Effector CD4-positive, alpha-beta T cell (primary cell): Measurements from ENCODE around the gene RBM19.
"Not testable (repeated sequence)": the region's sequence is repeated elsewhere in the genome, so short reads cannot be mapped to it uniquely, and the experiment has no call there.

Experiments used
- DNase-seq: peaks from one replicate; pipeline ENCODE4 v3.0.0-alpha.2; 2020
- total RNA-seq: gene quantifications from one replicate; lab custom pipeline; 2026; lab: John Stamatoyannopoulos, UW

Gene RBM19, protein sequence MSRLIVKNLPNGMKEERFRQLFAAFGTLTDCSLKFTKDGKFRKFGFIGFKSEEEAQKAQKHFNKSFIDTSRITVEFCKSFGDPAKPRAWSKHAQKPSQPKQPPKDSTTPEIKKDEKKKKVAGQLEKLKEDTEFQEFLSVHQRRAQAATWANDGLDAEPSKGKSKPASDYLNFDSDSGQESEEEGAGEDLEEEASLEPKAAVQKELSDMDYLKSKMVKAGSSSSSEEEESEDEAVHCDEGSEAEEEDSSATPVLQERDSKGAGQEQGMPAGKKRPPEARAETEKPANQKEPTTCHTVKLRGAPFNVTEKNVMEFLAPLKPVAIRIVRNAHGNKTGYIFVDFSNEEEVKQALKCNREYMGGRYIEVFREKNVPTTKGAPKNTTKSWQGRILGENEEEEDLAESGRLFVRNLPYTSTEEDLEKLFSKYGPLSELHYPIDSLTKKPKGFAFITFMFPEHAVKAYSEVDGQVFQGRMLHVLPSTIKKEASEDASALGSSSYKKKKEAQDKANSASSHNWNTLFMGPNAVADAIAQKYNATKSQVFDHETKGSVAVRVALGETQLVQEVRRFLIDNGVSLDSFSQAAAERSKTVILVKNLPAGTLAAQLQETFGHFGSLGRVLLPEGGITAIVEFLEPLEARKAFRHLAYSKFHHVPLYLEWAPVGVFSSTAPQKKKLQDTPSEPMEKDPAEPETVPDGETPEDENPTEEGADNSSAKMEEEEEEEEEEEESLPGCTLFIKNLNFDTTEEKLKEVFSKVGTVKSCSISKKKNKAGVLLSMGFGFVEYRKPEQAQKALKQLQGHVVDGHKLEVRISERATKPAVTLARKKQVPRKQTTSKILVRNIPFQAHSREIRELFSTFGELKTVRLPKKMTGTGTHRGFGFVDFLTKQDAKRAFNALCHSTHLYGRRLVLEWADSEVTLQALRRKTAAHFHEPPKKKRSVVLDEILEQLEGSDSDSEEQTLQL
- 100 reads per million, percentile 83 among the genes with 10 or more reads in this experiment for total RNA-seq

DNA sequence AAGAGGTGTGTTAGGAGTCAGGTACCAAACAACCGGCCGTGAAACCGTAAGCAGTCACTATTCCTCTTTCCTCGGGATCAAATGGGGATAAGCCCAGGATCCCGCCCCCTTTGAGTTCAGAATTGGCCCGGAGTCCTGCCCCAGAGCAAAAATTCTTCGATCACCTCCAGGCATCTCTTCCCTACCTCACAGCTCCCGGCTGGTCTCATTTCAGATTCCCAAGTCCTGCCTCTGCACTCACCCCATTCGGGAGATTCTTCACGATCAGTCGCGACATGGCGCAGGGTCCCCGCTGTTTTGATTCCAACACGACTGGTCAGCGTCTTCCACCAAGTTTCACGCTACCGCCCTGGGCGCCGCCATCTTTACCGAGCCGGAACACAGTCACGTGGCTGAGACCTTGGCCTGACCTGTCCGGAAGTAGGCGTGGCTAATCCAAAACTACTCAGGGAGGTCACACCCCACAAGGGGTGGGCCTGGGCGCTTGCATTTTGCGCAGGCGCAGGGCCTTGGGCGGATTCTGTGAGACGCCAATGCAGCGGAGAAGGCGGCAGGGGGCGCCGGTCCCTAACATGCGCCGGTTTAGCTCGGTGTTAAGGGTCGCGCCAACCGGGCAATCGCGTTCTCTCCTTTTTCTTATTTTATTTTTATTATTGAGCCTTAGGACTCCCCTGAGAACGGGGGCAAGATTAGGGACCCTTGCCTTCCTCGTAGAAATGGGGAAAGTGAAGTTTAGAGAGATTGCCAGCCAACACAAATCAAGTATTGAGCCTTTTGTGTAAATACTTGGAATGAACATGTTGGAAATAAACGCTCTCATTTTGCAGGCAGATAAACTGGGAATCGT lies at the start of gene RBM19:
Gene RBM19, minus strand, starts transcription at position 375 of the 847 bp plus-strand sequence. Its CDS starts 98 bp downstream, at position 277.
- DNase-seq: peak; percentile 97

DNA sequence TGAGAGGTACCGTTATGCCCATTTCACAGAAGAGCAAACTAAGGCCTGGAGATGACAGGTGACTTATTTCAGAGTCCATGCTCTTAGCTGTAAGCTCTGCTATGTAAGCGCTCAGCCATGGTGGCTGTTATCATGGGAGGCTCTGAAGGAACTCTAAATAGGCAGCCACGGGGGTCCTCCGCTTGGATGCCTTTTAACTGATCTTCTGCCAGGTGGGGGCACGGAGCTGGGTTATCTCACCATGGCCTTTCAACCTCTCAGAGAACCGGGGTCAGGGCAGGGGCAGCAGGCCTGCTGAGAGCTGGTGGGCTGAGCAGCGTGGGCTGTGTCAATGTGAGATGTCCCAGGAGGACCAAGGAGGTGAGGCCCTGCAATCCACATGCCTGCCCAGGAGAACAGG lies 49.7 kb upstream of the RBM19 start:
- DNase-seq: no peak

DNA sequence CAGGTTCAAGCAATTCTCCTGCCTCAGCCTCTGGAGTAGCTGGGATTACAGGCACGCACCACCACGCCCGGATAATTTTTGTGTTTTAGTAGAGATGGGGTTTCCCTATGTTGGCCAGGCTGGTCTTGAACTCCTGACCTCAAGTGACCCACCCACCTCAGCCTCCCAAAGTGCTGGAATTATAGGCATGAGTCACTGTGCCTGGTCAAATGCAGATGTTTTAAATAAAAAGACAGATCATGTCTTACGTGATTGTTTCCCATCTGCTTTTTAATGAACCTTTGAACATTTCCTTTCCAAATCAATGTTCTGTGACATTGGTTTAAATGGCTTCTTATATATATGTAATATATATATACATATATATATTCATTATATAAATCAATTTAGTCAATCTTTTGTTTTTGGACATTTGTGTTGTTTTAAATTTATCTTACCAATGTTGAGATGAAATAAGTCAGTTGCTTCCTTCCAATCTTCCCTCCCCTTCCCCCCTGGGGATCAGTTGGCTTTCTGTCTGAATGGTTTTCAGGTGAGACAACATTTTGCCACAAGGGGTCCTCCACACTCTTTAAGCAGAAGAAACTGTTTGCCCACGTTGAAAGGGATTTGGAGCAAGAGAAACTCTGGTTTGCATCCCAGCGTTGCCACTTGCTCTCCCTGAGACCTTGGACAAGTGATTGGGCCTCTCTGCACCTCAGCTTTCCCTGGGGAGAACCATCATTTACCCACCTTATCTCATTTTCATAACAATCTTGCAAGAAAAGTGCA lies 47.6 kb upstream of the RBM19 start:
- no peak for DNase-seq

DNA sequence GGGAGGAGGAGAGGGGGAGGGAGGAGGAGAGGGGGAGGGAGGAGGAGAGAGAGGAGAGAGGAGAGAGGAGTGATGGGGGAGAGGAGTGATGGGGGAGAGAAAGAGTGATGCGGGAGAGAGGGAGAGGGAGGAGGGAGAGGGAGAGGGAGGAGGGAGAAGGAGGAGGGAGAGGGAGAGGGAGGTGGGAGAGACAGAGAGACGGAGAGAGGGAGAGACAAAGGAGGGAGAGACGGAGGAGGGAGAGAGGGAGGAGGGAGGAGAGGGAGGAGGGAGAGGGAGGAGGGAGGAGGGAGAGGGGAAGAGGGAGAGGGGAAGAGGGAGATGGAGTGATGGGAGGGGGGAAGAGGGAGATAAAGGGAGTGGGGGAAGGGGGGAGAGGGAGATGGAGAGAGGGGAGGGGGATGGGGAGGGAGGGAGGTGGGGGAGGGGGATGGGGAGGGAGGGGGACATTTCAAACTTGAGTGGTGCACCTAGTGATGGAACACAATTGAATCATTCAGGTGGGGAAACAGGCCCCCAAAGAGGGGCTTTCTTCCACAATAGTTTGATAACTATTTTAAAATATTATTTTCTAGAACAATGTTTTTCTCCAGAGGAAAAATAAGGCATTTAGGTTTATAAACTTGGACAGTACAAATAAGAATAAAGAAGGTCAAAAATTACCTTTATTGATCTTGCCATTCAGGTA lies 46.8 kb upstream of the RBM19 start:
- no peak for DNase-seq

DNA sequence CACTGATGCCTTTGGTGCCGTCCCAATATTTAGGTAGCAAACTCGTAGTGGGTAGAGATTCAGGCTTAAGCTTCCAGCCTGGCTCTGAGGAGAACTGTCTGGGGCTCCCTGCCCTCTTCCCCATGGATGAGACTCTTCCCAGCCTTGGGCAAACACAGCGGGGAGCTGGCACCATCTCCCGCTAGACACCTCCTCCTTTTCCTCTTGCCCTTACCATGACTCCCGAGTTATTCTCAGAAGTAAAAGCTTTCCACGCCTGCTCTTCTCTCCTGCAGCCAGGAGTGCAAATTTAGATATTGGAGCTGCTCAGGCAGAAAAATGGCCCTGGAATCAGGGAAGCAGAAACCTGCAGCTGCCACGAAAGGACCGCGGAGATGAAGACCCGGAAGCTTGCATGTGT lies 45.6 kb upstream of the RBM19 start:
- no peak for DNase-seq

DNA sequence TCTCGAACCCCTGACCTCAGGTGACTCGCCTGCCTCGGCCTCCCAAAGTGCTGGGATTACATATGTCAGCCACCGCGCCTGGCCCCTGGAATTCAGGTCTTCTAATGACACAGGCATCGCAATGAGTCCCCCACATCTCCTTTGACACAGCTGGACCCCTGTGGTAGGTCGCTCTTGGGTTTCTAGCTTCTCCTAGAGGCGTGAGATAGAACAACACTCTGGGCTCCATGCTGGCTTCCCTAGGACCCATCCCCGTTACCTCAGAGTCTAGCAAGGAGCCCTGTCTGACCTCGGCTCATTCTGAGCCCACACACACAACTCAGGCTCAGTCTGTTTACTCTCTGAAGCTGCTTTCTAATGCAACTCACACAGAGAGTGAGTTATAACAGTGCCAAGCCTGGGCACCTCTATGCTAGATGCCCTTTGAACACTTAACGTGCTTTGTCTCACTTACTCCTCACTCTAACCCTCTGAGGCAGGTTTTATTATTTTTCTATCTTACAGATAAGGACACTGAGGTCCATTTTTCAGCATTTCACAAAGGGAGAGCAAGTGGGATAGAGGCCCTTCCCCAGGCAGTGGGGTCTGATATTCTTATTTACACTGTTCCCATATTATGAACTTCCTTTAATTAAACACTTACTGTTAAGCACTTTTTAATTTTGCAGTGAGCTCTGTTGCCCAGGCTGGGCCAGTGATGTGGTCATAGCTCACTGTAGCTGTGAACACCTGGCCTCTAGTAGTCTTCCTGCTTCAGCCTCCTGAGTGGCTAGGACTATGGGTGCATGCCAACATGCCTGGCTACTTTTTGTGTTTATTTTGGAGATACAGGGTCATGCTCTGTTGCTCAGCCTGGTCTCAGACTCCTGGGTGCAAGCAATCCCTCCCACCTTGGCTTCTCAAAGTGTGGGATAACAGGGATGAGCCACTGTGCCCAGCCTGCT lies 40.6 kb upstream of the RBM19 start:
- no peak for DNase-seq

DNA sequence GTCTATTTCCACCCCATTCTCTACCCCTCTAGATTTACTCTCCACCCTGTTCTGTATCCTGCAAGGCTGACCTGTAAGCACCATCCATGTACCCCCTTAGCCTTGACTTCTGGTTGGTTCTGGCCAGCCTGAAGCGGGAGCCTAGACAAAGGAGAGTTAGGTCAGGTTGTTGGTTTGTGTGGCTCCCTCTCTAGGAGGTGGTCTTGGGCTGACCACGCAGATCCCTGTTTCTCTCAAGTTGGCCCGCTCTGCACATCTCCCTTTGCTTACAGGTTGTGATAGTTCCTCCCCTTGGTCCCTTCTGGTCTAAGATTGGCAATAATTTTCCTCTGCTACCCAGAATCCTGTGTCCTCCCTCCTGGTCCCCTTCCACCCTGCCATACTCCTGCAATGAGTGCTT lies 38.3 kb upstream of the RBM19 start:
- no peak for DNase-seq

DNA sequence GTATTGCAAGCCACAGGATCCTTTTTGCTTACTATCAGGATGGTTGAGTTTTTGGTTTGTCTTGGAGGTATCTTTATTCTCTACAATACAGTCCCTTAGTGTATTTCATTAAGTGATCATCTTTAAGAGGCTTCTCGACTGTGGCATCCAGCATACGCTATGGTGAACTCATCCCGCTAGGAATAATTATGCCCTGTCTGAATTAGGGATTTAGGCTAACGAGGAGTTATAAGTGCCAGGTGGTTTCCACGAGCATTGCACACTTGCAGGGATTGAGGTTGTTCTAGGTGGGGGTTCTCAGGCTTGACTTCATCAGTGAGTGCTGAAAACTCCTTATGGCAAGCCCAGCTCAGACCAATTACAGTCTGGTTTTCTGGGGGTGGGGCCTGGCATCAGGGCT lies 37.2 kb upstream of the RBM19 start:
- DNase-seq: no peak

DNA sequence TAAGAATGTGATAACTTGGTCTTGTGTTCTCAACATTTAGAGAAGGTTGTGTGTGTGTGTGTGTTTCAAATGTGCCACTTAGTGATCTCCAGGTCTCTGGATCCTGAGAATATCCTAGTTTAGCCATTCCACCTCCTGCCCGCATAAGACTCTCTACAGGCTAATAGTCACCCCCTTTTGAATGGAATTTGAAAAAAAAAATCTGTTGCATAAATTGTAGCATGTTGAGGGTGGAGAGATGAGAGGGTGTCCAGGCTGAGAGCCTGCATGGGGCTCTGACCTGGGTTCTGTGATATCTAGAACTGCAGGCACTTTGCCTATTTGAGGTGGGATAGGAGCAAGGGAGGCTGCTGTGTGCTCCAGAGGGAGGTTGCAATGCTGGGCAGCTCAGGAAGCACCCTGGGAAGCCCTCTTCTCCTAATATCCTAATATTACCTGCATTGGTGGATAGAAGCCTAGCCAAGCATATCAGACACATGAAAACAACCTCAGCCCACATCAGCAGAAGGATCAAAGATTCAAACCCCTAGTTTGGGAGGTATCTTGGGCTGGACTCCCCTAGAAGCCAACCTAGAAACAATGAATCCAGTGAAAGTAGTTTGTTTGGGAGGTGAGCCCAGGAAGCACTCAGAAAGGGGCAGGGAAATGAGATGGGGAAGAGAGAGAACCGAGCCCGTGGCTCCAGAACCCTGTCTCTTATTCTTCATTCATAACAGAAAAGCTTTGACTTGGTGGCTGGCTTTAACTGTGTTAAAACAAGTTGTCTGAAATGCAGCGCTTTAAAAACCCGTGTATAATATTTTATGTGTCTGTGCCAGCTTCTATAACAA lies 35.6 kb upstream of the RBM19 start:
- DNase-seq: no peak

DNA sequence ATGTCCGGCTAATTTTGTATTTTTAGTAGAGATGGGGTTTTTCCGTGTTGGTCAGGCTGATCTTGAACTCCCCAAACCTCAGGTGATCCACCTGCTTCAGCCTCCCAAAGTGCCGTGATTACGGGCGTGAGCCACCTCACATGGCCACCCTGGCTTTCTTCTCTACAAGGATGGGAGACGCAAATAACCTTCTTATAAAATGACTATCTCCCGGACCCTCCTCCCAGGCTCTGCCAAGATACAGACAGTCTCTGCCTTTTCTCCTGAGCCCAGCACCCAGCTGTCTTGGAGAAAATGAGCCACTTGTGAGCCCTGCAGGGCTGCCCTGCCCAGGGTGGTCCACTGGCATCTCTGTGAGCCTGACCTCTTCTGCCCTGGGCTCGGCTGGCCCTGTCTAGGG lies 34.7 kb upstream of the RBM19 start:
- DNase-seq: no peak

DNA sequence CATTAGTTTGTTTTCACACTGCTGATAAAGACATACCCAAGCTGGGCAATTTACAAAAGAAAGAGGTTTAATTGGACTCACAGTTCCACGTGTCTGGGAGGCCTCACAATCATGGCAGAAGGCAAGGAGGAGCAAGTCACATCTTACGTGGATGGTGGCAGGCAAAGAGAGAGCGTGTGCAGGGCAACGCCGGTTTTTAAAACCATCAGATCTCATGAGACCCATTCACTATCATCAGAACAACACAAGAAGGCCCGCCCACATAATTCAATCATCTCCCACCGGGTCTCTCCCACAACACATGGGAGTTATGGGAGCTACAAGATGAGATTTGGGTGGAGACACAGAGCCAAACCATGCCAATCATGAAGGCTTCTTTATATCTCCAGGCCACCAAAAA lies 34.1 kb upstream of the RBM19 start:
- DNase-seq: not testable (repeated sequence)

DNA sequence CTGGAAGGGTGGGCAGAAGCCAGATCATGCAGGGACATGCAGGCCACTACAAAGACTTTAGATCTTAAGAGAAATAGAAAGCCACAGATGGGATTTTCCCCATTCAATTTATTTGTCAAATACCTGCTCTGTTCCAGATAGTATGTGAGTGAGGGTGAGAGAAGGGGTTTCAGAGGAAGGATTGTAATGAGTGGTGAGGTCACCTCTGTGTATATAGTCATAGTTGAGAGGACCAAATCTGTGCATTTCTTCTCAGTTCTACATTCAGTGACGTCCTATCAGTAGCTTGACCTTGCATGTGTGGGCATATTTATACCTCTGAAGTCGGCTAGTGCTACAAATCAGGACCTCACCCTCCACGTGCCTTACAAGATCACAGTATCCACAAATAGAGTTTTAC lies 31.2 kb upstream of the RBM19 start:
- DNase-seq: no peak

DNA sequence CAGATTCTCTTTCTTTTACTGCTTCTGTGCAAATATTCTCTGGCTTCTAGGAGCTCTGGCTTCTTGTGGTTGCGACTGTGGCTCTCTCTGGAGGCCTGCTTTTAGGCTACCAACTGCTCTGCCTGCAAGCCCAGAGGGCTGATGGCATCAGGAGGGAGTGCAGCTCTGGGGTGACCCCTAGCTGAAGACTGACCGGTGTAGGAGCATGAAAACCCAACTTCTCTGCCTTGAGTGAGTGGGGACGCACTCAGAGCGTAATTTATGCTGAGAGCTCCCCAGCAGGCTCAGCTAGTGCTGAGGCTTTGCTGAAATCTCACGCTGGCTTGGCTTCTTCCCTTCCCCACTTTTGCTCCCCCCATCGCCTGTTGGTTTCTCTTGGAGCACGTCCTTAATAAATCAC lies 29.9 kb upstream of the RBM19 start:
- DNase-seq: no peak

DNA sequence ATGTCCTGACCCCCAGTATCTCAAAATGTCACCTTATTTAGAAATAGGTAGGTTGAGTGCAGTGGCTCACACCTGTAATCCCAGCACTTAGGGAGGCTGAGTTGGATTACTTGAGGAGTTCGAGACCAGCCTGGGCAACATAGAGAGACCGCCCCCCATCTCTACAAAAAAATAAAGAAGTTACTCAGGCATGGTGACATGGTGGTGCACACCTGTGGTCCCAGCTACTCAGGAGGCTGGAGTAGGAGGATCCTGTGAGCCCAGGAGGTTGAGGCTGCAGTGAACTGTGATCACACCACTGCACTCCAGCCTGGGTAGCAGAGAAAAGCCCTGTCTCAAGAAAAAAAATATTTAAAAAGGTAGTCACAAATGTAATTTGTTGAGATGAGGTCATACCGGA lies 27.9 kb upstream of the RBM19 start:
- DNase-seq: no peak

DNA sequence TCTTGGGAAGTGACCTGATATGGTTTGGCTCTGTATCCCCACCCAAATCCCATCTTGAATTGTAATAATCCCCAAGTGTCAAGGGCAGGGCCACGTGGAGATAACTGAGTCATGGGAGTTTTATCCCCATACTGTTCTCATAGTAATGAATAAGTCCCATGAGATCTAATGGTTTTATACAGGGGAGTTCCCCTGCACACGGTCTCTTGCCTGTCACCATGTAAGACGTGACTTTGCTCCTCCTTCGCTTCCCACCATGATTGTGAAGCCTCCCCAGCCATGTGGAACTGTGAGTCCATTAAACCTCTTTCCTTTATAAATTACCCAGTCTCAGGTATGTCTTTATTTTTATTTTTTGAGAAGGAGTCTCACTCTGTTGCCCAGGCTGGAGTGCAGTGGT lies 26.6 kb upstream of the RBM19 start:
- DNase-seq: not testable (repeated sequence)

DNA sequence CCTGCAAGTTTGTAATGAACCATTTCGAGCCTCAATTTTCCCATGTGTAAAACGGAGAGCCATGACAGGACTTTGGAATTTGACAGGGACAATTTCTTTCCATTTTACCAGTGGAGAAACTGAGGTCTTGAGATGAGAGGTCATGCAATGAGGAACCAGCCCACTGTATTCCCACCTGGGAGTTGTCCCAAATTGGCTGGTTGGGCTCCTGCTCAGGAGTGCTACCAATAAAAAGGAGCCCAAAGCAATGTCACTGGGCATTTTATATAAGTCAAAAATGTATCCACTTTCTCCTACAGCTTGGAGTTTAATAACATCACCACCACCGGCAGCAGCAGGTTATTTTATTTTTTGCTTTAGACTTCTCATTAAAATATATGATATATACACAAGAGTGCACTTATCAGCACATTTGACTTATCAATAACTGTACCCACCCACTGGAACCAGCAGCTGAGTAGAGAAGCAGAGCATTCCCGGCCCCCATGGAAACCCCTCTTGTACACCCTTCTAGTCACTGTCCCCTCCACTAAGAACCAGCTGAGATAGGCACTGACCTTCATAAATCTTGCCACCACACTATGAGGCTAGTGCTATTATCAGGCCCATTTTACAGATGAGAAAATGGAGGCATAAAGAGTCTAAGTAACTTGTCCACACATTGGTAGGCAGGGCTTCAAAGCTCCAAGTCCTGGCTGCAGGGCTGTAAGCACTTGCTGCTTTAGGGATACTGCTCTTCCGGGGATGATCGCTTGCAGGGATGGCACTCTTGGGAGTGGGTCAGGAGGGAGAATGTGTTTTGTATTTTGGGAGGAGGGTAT lies 25.3 kb upstream of the RBM19 start:
- no peak for DNase-seq

DNA sequence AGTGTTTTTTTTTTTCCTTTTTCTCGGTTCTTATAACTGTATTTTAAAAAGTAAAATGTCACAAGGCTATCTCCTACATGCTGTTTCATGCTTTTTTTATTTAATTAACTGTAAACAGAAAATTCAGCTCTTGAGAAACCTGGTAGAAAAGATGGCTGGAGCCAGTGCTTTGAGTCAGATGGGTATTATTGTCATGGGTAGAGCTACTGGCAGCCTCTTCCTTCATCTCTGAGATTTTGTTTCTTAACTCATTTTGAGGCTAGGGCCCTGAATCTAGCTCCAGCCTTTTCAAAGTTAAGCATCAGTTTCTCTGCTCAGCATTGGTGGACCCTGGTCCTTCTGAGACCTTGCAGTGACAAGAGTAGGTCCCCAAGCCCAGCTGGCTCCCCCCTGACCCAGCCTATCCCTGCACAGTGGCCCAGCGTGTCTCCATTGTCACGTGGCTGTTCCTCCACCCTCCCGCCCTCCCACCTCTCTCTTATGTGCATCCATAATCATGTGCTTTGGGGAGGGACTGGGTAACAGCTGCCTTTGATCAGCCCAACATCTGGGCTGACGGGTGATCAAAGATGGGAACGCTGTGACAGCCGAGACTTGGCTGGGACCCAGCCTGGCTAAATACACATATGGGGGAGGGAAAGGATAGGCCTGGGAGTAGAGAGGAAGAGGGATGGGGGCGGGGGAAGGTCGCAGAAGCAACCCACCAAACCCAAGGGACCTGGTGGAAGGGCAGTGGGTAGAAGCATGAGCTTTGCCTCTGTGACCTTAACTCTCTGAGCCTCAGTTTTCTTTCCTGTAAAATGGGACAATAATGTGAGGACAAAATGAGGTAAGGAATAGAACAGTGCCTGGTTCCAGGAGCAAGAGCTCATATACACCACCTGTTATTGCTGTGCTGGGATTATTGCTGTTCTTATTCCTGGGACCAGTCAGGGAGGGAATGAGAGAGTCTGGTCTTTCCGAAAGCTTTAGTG lies 24.4 kb upstream of the RBM19 start:
- no peak for DNase-seq
